Mononuclear cell (primary cell): ENCODE data around the gene MAST4. TPM values are rescaled to one million over a fixed set of nuclear protein-coding genes. Genes with fewer than 3 reads are reported as not detected.

Source experiments
- H3K27me3 ChIP-seq: 2 replicates; pipeline ENCODE4 v1.6.0; 2011; ENCODE audit warnings: low read length, control low read depth; ENCODE audit not compliant: insufficient read depth
- H3K4me1 ChIP-seq: 2 replicates; pipeline ENCODE4 v1.5.1; 2011; ENCODE audit warnings: mild to moderate bottlenecking, low read length, control low read depth; ENCODE audit not compliant: insufficient read depth
- H3K4me3 ChIP-seq: 2 replicates; pipeline ENCODE4 v1.5.1; 2011; ENCODE audit warnings: mild to moderate bottlenecking, low read length, moderate library complexity
- H3K9me3 ChIP-seq: 2 replicates; pipeline ENCODE4 v1.5.1; 2011; ENCODE audit warnings: low read depth, mild to moderate bottlenecking, control low read depth, low read length
- total RNA-seq: library from RNA; depleted of rRNA; stranded (reverse); fragments of >200 nt; gene quantifications from one replicate; pipeline ENCODE4 v1.2.3, GENCODE V29; 2012

The MAST4 gene
- total RNA-seq, 1 donor: 8.4 TPM

GRCh38 chr5:67187006-67187715 is 591.0 kb downstream of the MAST4 start:
- Histone ChIP-seq H3K27me3 (no peaks in the 10 kb centered on the region), H3K4me3 (no peak overlapping the region), H3K4me1 (peaks cover 70% of the 10 kb centered on the region)

GRCh38 chr5:67188274-67189078 is 592.3 kb downstream of the MAST4 start:
- Histone ChIP-seq H3K27me3 (no peaks in the 10 kb centered on the region), H3K4me1 (peaks cover 70% of the 10 kb centered on the region), H3K9me3 (no peaks in the 10 kb centered on the region), H3K4me3 (no peak overlapping the region)

More at GRCh38 chr5:67187006-67187715, 591.0 kb downstream of the MAST4 start:
- no peaks in the 10 kb centered on the region for H3K9me3 ChIP-seq

GRCh38 chr5:67189079-67189354 is 592.8 kb downstream of the MAST4 start:
- Histone ChIP-seq H3K4me3 (no peak overlapping the region), H3K27me3 (no peaks in the 10 kb centered on the region)

GRCh38 chr5:67189931-67190330 is 593.7 kb downstream of the MAST4 start:
- Histone ChIP-seq H3K4me3 (no peak overlapping the region), H3K27me3 (no peaks in the 10 kb centered on the region), H3K4me1 (peaks cover 81% of the 10 kb centered on the region), H3K9me3 (no peaks in the 10 kb centered on the region)

More at GRCh38 chr5:67189079-67189354, 592.8 kb downstream of the MAST4 start:
- Histone ChIP-seq H3K9me3 (no peaks in the 10 kb centered on the region), H3K4me1 (peaks cover 71% of the 10 kb centered on the region)

- Histone ChIP-seq H3K9me3 (no peaks in the 10 kb centered on the region), H3K4me1 (peaks cover 85% of the 10 kb centered on the region), H3K27me3 (no peaks in the 10 kb centered on the region), H3K4me3 (no peak overlapping the region)
Observed at GRCh38 chr5:67190410-67190809, 594.2 kb downstream of the MAST4 start.

GRCh38 chr5:67190861-67191260 is 594.7 kb downstream of the MAST4 start:
- no peaks in the 10 kb centered on the region for H3K27me3 ChIP-seq
- no peak overlapping the region for H3K4me3 ChIP-seq

GRCh38 chr5:67192719-67193438 is 596.7 kb downstream of the MAST4 start:
- no peaks in the 10 kb centered on the region for H3K9me3 ChIP-seq
- no peaks in the 10 kb centered on the region for H3K27me3 ChIP-seq
- peak overlapping the region; percentile 49 for H3K4me3 ChIP-seq
- H3K4me1 ChIP-seq: peaks cover 93% of the 10 kb centered on the region

More at GRCh38 chr5:67190861-67191260, 594.7 kb downstream of the MAST4 start:
- peaks cover 89% of the 10 kb centered on the region for H3K4me1 ChIP-seq
- no peaks in the 10 kb centered on the region for H3K9me3 ChIP-seq

GRCh38 chr5:67193439-67193807 is 597.2 kb downstream of the MAST4 start:
- Histone ChIP-seq H3K9me3 (no peaks in the 10 kb centered on the region), H3K4me1 (peaks cover 93% of the 10 kb centered on the region), H3K27me3 (no peaks in the 10 kb centered on the region), H3K4me3 (peak overlapping the region; percentile 49)

- Histone ChIP-seq H3K4me1 (peaks cover 92% of the 10 kb centered on the region), H3K9me3 (no peaks in the 10 kb centered on the region), H3K4me3 (peak overlapping the region; percentile 49), H3K27me3 (no peaks in the 10 kb centered on the region)
Observed at GRCh38 chr5:67194166-67194565, 598.0 kb downstream of the MAST4 start.

GRCh38 chr5:67195406-67196275 is 599.4 kb downstream of the MAST4 start:
- H3K4me1 ChIP-seq: peaks cover 94% of the 10 kb centered on the region
- no peaks in the 10 kb centered on the region for H3K9me3 ChIP-seq
- H3K27me3 ChIP-seq: no peaks in the 10 kb centered on the region
- H3K4me3 ChIP-seq: peak overlapping the region; percentile 49

GRCh38 chr5:67196537-67197059 is 600.4 kb downstream of the MAST4 start, which contains the start of gene CD180:
TSS of gene CD180 (minus strand) at chr5:67196799. CDS start at chr5:67196641, 158 bp downstream.
- H3K27me3 ChIP-seq: no peaks in the 10 kb centered on the region
- no peaks in the 10 kb centered on the region for H3K9me3 ChIP-seq
- peak within 1 kb of the TSS; percentile 49 for H3K4me3 ChIP-seq
- H3K4me1 ChIP-seq: peaks cover 92% of the 10 kb centered on the region

GRCh38 chr5:67197536-67197935 is 601.3 kb downstream of the MAST4 start:
- no peaks in the 10 kb centered on the region for H3K9me3 ChIP-seq
- no peaks in the 10 kb centered on the region for H3K27me3 ChIP-seq
- H3K4me3 ChIP-seq: no peak overlapping the region
- H3K4me1 ChIP-seq: peaks cover 96% of the 10 kb centered on the region

GRCh38 chr5:67198917-67199316 is 602.7 kb downstream of the MAST4 start:
- Histone ChIP-seq H3K9me3 (no peaks in the 10 kb centered on the region), H3K4me3 (no peak overlapping the region), H3K4me1 (peaks cover 96% of the 10 kb centered on the region)

GRCh38 chr5:67199859-67200258 is 603.7 kb downstream of the MAST4 start:
- Histone ChIP-seq H3K4me1 (peaks cover 96% of the 10 kb centered on the region), H3K9me3 (no peaks in the 10 kb centered on the region), H3K27me3 (no peaks in the 10 kb centered on the region), H3K4me3 (no peak overlapping the region)

More at GRCh38 chr5:67198917-67199316, 602.7 kb downstream of the MAST4 start:
- no peaks in the 10 kb centered on the region for H3K27me3 ChIP-seq
